NCI-H2227 (cell line): Measurements from ENCODE around the gene ISM1.
"Not testable (repeated sequence)": the region's sequence is repeated elsewhere in the genome, so short reads cannot be mapped to it uniquely, and the experiment has no call there.

Experiments used
- DNase-seq: peaks from one replicate; lab custom pipeline; 2025; ENCODE audit not compliant: unreplicated experiment; lab: John Stamatoyannopoulos, UW

ISM1 gene

GRCh38 chr20:13221313-13221672 lies 219 bp downstream of the ISM1 start:
- no peak for DNase-seq

GRCh38 chr20:13221673-13222318 lies 722 bp downstream of the ISM1 start:
- peak; percentile 80 for DNase-seq

- no peak for DNase-seq
Measured at GRCh38 chr20:13222319-13222716, 1.2 kb downstream of the ISM1 start.

- no peak for DNase-seq
Measured at GRCh38 chr20:13223736-13224520, 2.9 kb downstream of the ISM1 start.

GRCh38 chr20:13226367-13226766 lies 5.3 kb downstream of the ISM1 start:
- no peak for DNase-seq

- no peak for DNase-seq
Measured at GRCh38 chr20:13228771-13229170, 7.7 kb downstream of the ISM1 start.

- DNase-seq: no peak
Measured at GRCh38 chr20:13229538-13229937, 8.5 kb downstream of the ISM1 start.

GRCh38 chr20:13231031-13231752 lies 10.1 kb downstream of the ISM1 start:
- no peak for DNase-seq

- no peak for DNase-seq
Measured at GRCh38 chr20:13232999-13233398, 11.9 kb downstream of the ISM1 start.

- no peak for DNase-seq
Measured at GRCh38 chr20:13234961-13235360, 13.9 kb downstream of the ISM1 start.

- not testable (repeated sequence) for DNase-seq
Measured at GRCh38 chr20:13236360-13236759, 15.3 kb downstream of the ISM1 start.

- no peak for DNase-seq
Measured at GRCh38 chr20:13236990-13237720, 16.1 kb downstream of the ISM1 start.

- DNase-seq: no peak
Measured at GRCh38 chr20:13238001-13238653, 17.1 kb downstream of the ISM1 start.

GRCh38 chr20:13243826-13244376 lies 22.8 kb downstream of the ISM1 start:
- no peak for DNase-seq

- DNase-seq: no peak
Measured at GRCh38 chr20:13245250-13245723, 24.2 kb downstream of the ISM1 start.

- no peak for DNase-seq
Measured at GRCh38 chr20:13249118-13249797, 28.2 kb downstream of the ISM1 start.

- DNase-seq: no peak
Measured at GRCh38 chr20:13249798-13250170, 28.7 kb downstream of the ISM1 start.

- no peak for DNase-seq
Measured at GRCh38 chr20:13250251-13250650, 29.2 kb downstream of the ISM1 start.

GRCh38 chr20:13251106-13251903 lies 30.2 kb downstream of the ISM1 start:
- no peak for DNase-seq
